GM18505 (cell line): Measurements from ENCODE around the gene EYS.
"Not testable (repeated sequence)": the region's sequence is repeated elsewhere in the genome, so short reads cannot be mapped to it uniquely, and the experiment has no call there.

Source experiments
- ATAC-seq: cut with Tn5 transposase; IDR thresholded peaks from one replicate; pipeline ENCODE4 v1.9.1; 2021; ENCODE audit not compliant: unreplicated experiment
- POLR2A ChIP-seq: IDR thresholded peaks from 4 replicates; pipeline ENCODE4 v1.6.1; 2011; ENCODE audit warnings: borderline replicate concordance; ENCODE audit not compliant: insufficient read depth, insufficient read length; ENCODE audit errors: extremely low read depth

EYS gene

DNA sequence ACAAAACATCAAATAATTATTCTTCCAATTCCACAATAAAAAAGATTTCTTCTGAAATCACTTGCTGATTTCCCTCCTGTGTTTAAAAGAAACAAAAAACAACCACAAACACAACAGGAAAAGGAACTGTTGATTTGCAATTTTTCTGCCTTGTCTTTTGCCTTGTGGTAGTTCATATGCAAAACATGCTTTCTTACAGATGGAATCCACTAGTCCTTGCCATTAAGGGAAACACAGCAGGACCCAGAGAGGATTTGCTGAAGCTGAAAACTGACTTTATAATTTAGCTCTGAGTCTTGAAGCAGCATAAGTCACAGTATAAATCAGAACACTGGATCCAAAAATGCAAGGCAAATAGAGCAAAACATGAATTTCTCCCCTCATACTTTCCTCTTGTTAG lies 1742.7 kb downstream of the EYS start:
- no peak for ATAC-seq

DNA sequence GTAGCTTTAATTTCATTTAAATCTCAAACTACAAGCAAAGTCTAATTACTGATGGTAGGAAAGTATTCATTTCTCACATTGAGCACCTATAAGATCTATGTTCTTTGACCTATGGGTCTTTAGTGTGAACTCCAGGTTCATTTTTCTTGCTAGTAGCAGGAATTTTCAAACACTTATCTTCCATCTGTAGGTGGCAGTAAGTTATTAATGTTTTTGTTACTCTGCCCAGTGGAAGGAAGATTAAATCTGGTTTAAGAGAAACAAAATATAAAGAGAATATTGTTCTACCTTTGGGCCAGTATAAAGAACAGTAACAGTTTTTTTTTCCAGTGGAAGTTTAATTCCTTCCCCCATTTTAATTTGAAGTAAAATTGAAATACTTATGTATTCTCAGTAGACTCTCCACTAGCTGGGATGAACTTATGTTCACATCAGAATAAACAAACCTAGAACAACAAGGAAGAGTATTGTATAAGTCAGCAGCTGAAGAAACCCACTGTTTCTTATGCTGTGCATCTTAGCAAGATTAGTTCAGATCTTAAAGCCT lies 1743.2 kb downstream of the EYS start:
- TF ChIP-seq POLR2A = no peak
- no peak for ATAC-seq

More for the DNA sequence above, 1742.7 kb downstream of the EYS start:
- no peak for TF ChIP-seq POLR2A

DNA sequence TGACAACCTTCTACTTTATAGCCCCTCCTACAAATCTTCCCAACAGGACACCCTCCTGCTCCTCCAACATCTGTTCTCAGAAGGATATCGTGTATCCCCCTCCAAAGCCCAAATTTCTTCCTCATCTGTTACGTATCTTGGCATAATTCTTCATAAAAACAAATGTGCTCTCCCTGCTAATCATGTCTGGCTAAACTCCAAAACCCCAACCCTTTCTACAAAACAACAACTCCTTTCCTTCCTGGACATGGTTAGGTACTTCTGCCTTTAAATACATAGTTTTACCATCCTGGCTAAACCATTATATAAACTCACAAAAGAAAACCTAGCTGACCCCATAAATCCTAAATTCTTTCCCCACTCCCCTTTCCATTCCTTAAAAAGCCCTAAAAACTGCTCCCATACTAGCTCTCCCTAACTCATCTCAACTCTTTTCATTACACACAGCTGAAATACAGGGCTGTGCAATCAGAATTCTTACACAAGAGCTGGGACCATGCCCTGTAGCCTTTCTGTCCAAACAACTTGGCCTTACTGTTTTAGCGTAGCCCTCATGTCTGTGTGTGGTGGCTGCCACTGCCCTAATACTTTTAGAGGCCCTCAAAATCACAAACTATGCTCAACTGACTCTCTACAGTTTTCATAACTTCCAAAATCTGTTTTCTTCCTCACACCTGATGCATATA lies 1753.5 kb downstream of the EYS start:
- not testable (repeated sequence) for ATAC-seq

DNA sequence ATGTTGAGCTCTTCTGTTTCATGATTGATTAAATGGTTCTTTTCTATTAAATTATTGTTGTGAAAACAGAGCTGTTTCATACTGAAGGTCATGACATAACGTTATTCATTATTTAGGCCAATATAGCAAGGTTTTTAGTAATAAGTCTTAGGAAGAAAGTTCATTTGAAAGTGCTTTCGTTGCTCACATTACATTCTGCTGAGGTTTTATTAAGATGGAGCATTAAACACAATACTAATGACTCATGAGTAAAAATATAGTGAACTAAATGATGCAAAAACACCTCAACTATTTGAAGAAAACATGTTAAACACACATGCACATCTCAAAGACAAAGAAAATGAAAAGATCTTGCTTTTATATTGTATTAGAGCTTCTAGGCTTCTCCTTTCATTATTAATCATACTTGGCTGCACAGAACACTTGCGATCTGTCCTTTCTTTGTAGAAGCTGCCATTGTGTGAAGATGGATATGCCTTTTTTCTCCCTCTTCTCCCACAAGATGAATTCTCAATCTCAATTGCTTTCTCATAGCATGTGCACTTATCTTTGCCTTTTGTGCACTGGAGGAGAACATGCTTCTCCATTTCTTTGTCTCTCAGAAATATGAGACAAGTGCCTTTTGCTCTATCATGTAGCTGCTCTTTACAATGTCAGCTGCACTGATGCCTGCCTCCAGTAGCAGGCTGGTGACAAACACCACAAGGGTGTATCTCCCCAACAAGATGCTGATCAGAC lies 1759.1 kb downstream of the EYS start:
- TF ChIP-seq POLR2A = no peak
- no peak for ATAC-seq

DNA sequence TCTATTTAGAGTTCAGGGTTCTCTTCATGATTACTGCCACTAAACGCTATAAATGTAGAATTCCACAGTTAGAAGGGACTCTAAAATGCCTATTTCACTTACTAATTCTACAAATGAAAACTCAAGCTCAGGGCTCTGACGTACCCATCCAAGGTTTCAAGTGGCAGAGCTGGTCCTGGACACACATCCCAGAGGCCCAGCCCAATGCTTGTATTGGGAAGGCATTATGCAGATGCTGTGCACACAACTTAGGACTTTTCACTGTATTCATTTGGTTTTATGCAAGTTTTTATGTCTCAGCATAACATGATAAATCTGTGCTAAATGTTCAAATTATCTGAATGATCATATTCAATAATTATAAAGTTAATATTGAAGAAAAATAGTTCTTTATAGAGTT lies 1761.0 kb downstream of the EYS start:
- no peak for ATAC-seq
- TF ChIP-seq POLR2A = no peak

DNA sequence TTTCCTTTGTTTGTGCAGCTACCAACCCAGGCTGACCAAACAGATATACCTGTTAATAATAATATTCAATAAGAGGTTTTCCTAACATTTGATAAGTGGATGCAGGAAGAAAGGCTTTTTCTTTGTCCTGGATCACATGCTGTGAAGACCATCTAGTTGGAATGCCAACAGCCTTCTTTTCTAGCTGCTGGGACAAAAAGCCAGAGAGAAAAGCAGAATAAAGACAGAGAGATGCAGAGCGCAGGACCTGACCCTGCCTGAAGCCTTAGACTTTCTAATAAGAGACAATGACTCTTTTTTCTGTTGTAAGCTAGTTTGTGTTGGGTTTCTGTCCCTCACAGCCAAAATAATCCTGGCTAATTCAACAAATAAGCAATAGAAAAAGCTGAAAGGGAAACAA lies 1763.2 kb downstream of the EYS start:
- ATAC-seq = no peak
- no peak for TF ChIP-seq POLR2A

DNA sequence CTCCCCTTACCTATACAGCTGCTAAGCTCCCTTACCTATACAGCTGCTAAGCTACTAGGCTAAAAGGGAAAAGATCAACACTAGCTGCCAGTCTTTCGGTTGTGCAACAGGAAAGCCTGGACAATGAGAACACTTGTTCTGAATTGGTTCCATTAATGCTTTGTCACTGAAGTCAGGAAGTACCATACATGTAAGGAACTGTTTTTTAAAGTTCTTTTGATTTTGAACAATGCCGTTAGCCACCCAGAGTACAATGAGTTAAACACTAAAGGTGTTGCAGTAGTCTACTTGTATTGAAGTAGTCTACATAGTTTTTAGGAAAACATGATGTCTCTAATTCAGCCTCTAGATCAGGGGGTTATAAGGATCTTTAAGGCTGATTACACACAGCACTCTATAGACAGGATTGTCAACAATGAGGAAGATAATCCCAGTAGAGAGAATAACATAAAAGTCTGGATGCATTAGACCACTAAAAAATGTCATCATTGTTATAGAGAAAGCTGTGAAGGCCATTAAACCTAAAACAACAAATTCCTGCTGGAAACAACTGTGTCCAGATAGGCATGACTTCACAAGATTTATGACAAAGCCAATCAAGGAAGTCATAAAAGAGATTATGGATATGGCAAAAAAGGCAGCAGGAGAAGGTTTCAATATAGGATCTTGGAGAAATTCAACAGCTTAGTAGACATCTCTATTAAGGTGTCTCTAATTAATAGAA lies 1765.1 kb downstream of the EYS start:
- no peak for TF ChIP-seq POLR2A
- ATAC-seq = no peak

DNA sequence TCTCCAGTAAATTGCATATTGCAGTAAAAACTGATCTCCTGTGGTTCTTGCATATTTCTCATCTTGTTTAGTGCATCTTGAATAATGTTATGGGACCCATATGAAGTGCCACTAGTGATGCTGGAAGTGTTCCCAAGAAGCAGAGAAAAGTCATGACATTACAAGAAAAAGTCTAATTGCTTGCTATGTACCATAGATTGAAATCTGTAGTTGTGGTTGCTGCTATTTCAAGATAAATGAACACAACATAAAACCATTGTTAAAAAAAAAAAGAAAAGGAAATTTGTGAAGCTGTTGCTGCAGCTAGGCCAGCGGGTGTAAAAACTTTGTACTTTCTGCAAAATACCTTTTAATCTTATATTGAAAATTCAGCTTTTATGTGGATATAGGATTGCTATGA lies 1767.0 kb downstream of the EYS start:
- ATAC-seq = no peak
- TF ChIP-seq POLR2A = no peak

DNA sequence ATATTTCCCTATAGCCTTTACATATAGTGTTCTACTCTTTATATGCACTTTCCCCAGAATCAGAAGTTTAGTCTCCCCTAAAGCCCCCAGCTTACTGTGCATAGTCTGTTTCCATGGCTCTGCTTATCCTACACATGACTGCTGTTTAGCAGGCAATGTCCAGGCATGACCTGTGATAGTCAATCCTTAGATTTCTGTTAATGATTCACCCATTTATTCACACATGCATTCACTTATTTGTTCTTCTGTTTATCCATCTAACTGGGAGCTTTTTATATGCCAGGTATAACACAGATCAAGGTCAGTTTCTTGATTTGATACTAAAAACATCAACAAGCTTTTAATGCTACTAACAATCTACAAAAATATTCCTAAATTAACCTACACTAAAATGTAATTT lies 1770.6 kb downstream of the EYS start:
- ATAC-seq = no peak
- TF ChIP-seq POLR2A = no peak

DNA sequence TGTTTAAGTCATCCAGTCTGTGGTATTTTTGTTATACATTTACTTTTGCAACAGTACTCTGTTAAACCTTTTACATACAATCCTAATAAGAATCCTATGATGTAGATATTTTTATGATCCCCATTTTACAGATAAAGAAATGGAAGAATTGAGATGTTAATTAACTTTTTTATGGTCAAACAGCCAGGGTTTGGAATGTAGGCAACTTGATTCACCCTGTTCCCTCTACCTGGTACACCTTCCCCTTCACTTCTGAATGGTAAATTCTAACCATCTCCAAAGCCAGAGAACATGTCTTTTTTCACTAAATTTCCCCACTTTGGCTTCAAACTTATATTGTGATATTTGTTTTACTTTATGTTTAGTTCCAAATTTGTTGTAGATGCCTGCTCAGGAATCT lies 1771.3 kb downstream of the EYS start:
- no peak for TF ChIP-seq POLR2A
- ATAC-seq = no peak

DNA sequence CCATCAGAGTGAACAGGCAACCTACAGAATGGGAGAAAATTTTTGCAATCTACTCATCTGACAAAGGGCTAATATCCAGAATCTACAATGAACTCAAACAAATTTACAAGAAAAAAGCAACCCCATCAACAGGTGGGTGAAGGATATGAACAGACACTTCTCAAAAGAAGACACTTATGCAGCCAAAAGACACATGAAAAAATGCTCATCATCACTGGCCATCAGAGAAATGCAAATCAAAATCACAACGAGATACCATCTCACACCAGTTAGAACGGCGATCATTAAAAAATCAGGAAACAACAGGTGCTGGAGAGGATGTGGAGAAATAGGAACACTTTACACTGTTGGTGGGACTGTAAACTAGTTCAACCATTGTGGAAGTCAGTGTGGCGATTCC lies 1773.1 kb downstream of the EYS start:
- ATAC-seq = not testable (repeated sequence)

DNA sequence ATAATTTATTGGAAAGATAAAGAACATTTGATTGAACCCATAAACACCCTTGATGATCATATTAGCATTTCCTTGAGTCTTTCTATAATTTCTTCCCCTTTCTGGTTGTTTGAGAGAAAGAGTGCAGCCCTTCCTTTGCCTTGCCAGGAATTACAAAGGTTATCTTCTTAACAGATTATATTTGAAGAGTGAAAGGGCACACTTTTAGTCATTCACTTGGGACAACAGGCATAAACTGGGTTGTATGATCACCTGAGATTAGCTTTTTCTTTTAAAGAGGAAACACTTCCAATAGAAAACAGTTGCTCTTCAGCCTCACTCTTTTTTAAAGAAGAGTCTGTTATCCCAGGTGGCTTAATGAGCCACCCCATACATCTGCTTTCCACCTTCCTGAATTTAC lies 1776.2 kb downstream of the EYS start:
- TF ChIP-seq POLR2A = no peak
- ATAC-seq = no peak

DNA sequence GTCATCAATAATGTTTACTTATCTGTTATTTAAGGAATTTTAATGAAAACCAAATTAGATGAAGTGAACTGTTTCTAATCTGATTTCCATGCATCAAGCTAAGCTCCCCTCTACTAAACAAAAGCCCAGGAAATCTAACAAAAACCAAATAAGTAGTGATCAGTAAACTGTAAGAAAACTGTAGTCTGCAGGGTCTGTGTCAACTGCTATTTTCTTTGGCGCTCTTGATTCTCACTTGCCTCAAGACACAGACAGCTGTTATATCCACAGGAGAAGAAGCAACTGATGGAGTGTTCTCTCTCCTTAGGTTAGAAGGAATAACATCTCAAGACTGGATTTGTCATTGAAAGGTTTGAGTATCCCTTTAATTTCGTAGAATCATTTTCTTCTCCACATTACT lies 1777.9 kb downstream of the EYS start:
- ATAC-seq = no peak
- no peak for TF ChIP-seq POLR2A

DNA sequence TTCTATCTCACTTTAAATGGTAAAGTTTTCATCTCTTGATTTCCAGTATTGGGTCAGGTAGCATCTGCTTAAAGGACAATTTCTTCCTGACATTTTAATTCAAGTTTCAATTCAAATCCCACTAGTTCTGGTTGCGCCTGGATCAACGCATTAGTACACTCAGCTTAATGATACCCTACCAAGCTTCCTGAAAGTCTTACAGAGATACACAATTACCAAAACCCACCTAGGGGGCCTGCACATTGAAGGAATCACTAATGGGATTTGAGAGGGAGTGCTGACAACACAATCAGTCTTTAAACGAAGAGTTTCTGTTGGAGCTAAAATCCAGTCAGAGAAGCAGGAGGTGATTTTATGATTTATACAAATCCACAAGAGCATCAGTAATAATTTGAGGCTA lies 1778.4 kb downstream of the EYS start:
- ATAC-seq = no peak
- TF ChIP-seq POLR2A = no peak
